Right cardiac atrium (tissue), 5 donors: ENCODE results near the gene CYP21A2. TPM values are rescaled to one million over a fixed set of nuclear protein-coding genes. Genes with fewer than 3 reads are reported as not detected.
"Not testable (repeated sequence)": the region's sequence is repeated elsewhere in the genome, so short reads cannot be mapped to it uniquely, and the experiment has no call there.

Experiments
- ATAC-seq, 2 donors: fragments of 200-7000 bp; cut with Tn5 transposase; one replicate each; pipeline versions ENCODE4 v1.8.0 to v1.9.1; 2020; ENCODE audit warnings: moderate library complexity in 2 of 2, mild to moderate bottlenecking in 1 of 2
- DNase-seq, 3 donors: peaks; one replicate each; pipeline ENCODE4 v3.0.0-alpha.2; 2020
- H3K27ac ChIP-seq: one replicate; pipeline ENCODE4 v1.5.1; 2013; ENCODE audit warnings: mild to moderate bottlenecking, low read length, control low read depth, moderate library complexity
- H3K27me3 ChIP-seq: one replicate; pipeline ENCODE4 v1.6.1; 2013; ENCODE audit not compliant: control insufficient read depth, insufficient read depth
- H3K4me1 ChIP-seq: one replicate; pipeline ENCODE4 v1.6.1; 2013; ENCODE audit warnings: low read length; ENCODE audit not compliant: control insufficient read depth, insufficient read depth
- H3K4me3 ChIP-seq: one replicate; pipeline ENCODE4 v1.5.1; 2013; ENCODE audit warnings: low read length, control low read depth
- H3K9me3 ChIP-seq: one replicate; pipeline ENCODE4 v1.6.1; 2013; ENCODE audit warnings: low read length; ENCODE audit not compliant: control insufficient read depth
- WGBS: extraction: QIAGEN DNeasy Blood & Tissue Kit; methylation state at CpG from one replicate; pipeline ENCODE4 v1.1.7; 2013; 5-methylcytosine and 5-hydroxymethylcytosine counted together
- intact Hi-C, 4 donors: fragments of 100-400 bp; cut with DNase I; formaldehyde crosslinking; loops; one replicate each; pipeline versions ENCODE4 v1.11.0 to v1.14.0; 2022 to 2023
- long read RNA-seq, 4 donors: library from polyadenylated mRNA; unstranded; transcript quantifications; one replicate each; pipeline ENCODE4 v2.0.0, GENCODE V29; 2020 to 2021
- polyA plus RNA-seq: library from polyadenylated mRNA; stranded (reverse); fragments of 200-250 nt; gene quantifications from one replicate; pipeline ENCODE4 v1.2.3, GENCODE V29; 2013
- total RNA-seq, 4 donors: library from RNA; stranded (reverse); fragmentation: NEBNext Ultra II Directional; extraction: Animal tissue kit (Norgen Biotek cat#: 25700); gene quantifications; one replicate each; pipeline ENCODE4 v1.2.1, GENCODE V29; 2021
- donor health status: healthy with polysubstance abuse.
- donor health status: DM: no; HTN: yes; CAD: no.
- donor health status: DM: no; HTN: no; CAD: no.
- donor health status: DM: no; HTN: yes; CAD: no; lungs with severe emphysema.
- donor health status: DM: yes; HTN: yes; CAD: no.

The CYP21A2 gene
- total RNA-seq (1 to 10 TPM in 1 of 4 donors, under 1 TPM in 2, not detected in 1; 0.47 to 3.2 (median 0.51) TPM), polyA plus RNA-seq (0.48 TPM)
- long read RNA-seq, donor 1: 0 reads
- long read RNA-seq, donor 2: 0 reads
- long read RNA-seq, donor 3: 0 reads
- long read RNA-seq, donor 4: 0 reads

DNA sequence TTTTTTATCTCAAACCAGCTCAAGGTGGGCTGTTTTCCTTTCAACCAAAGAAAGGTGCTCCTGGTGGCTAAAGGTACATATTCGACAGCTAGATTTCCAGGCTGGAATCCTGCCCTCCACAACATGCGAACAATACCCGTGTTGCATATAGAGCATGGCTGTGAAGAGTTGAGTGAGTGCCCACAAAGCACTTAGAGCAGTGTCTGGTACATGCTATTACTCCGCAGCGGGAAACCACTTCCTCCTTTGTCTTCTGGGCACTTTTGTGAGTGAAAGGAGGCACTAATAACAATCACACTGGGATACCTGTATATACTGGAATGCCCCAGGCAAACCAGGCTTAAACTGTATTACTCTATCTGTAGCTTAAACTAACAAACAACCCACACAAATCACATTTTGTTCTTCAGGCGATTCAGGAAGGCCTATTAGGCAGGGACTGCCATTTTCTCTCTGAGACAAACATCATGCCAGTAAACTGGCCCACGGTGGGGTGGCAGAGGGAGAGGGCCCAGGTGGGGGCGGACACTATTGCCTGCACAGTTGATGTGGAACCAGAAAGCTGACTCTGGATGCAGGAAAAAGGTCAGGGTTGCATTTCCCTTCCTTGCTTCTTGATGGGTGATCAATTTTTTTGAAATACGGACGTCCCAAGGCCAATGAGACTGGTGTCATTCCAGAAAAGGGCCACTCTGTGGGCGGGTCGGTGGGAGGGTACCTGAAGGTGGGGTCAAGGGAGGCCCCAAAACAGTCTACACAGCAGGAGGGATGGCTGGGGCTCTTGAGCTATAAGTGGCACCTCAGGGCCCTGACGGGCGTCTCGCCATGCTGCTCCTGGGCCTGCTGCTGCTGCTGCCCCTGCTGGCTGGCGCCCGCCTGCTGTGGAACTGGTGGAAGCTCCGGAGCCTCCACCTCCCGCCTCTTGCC, at the start of gene CYP21A2:
Gene CYP21A2 (plus strand): TSS at position 818 of the 927 bp plus-strand sequence. CDS start 8 bp downstream, at position 826.
- H3K9me3 ChIP-seq: not testable (repeated sequence)
- WGBS: 84% methylated on average over 15 of the region's 19 CpGs

DNA sequence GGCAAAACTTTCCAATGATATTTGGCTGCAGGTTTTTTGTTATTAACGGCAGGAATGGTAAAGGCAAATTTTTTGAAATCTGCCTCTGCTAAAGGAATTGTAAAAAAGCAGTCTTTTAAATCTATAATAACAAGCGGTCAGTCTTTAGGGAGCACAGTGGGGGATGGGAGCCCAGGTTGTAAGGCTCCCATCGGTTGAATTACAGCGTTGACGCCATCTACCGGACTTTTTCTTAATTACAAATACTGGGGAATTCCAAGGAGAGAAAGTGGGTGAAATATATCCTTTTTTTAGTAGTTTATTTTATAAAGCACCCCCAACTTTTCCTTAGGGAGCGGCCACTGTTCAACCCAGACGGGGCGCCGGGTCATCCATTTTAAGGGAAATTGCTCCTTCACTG, 48.9 kb upstream of the CYP21A2 start:
- H3K27me3 ChIP-seq, H3K4me1 ChIP-seq, intact Hi-C loops, H3K27ac ChIP-seq, ATAC-seq, DNase-seq, H3K9me3 ChIP-seq, H3K4me3 ChIP-seq: not testable (repeated sequence)
- no CpG with 5 or more reads among the region's 10 CpGs for WGBS

More for the DNA sequence above, at the start of gene CYP21A2:
- H3K27me3 ChIP-seq, ATAC-seq, H3K4me3 ChIP-seq, intact Hi-C loops, H3K4me1 ChIP-seq, H3K27ac ChIP-seq: not testable (repeated sequence)
- DNase-seq: peak; percentile 15 to 57 (median 42)

- 97% methylated on average over 10 of the region's 14 CpGs for WGBS
- ATAC-seq, H3K9me3 ChIP-seq, H3K4me1 ChIP-seq, H3K4me3 ChIP-seq, H3K27me3 ChIP-seq, intact Hi-C loops, H3K27ac ChIP-seq: not testable (repeated sequence)
- DNase-seq: peak in 1 of 3 donors; percentile 10
Observed at GRCh38 chr6:31994421-31994820, 43.8 kb upstream of the CYP21A2 start.

DNA sequence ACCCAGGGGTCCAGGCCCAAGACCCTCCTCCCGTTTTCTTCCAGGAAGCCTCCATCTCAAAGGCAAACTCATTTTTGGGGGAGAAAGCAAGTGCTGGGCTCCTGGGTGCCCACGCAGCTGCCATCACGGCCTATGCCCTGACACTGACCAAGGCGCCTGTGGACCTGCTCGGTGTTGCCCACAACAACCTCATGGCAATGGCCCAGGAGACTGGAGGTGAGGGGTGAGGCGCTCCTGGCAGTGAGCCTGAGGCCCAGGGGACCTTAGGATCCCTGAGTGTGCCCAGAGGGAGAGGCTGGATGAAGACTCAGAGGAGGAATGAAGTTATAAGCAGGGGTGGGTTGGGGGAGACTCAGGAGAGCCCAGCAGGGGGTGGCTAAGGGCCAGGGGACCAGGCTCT, 41.8 kb upstream of the CYP21A2 start:
- H3K27me3 ChIP-seq, H3K27ac ChIP-seq, H3K4me1 ChIP-seq, H3K9me3 ChIP-seq, ATAC-seq, H3K4me3 ChIP-seq, intact Hi-C loops: not testable (repeated sequence)
- 90% methylated on average over 6 of the region's 6 CpGs for WGBS
- peak in 2 of 3 donors; percentile 9 to 54 for DNase-seq

- DNase-seq, H3K9me3 ChIP-seq, H3K4me3 ChIP-seq, H3K27ac ChIP-seq, H3K4me1 ChIP-seq, intact Hi-C loops, H3K27me3 ChIP-seq: not testable (repeated sequence)
- WGBS: no CpG with 5 or more reads among the region's 15 CpGs
- peak; percentile 51 to 67 for ATAC-seq
Observed at GRCh38 chr6:32002546-32003268, 35.5 kb upstream of the CYP21A2 start.

DNA sequence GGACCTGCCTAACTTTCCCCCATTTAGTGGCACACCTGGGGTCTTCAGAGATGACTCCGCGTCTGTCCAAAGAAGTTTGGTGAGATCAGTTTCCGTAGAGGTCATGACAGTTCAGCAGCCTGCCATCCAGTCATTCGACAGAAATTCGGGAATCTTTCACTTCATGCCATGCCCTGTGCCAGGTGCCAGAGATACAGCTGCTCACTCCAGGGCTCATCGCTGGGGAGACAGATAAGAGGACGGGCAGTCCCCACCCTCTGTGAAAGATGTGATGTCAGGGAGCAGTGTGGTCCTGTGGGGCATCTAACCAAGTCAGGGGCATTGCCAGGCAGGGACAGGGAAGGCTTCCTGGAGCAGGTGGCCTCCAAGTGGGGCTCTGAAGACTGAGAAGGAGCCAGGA, 34.9 kb upstream of the CYP21A2 start:
- peak in 1 of 2 donors; percentile 51 for ATAC-seq
- intact Hi-C loops, H3K4me1 ChIP-seq, H3K9me3 ChIP-seq, H3K4me3 ChIP-seq, H3K27ac ChIP-seq, H3K27me3 ChIP-seq, DNase-seq: not testable (repeated sequence)
- WGBS: no CpG with 5 or more reads among the region's 7 CpGs

- H3K9me3 ChIP-seq, H3K27me3 ChIP-seq, DNase-seq, ATAC-seq, H3K27ac ChIP-seq, H3K4me1 ChIP-seq, H3K4me3 ChIP-seq, intact Hi-C loops: not testable (repeated sequence)
- 73% methylated on average over 4 of the region's 4 CpGs for WGBS
Observed at GRCh38 chr6:32004393-32004792, 33.8 kb upstream of the CYP21A2 start.

GRCh38 chr6:32004864-32005537, 33.2 kb upstream of the CYP21A2 start:
- H3K4me3 ChIP-seq, H3K27ac ChIP-seq, intact Hi-C loops, ATAC-seq, H3K9me3 ChIP-seq, H3K27me3 ChIP-seq, H3K4me1 ChIP-seq: not testable (repeated sequence)
- 69% methylated on average over 9 of the region's 13 CpGs for WGBS
- peak in 1 of 3 donors; percentile 32 for DNase-seq

DNA sequence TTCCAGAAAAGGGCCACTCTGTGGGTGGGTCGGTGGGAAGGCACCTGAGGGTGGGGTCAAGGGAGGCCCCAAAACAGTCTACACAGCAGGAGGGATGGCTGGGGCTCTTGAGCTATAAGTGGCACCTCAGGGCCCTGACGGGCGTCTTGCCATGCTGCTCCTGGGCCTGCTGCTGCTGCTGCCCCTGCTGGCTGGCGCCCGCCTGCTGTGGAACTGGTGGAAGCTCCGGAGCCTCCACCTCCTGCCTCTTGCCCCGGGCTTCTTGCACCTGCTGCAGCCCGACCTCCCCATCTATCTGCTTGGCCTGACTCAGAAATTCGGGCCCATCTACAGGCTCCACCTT, 32.7 kb upstream of the CYP21A2 start:
- H3K27me3 ChIP-seq, intact Hi-C loops, H3K4me3 ChIP-seq, ATAC-seq, H3K4me1 ChIP-seq, H3K9me3 ChIP-seq, H3K27ac ChIP-seq: not testable (repeated sequence)
- WGBS: 69% methylated on average over 6 of the region's 9 CpGs
- peak; percentile 12 to 52 (median 30) for DNase-seq

- intact Hi-C loops, H3K4me3 ChIP-seq, H3K27ac ChIP-seq, H3K4me1 ChIP-seq, H3K9me3 ChIP-seq, ATAC-seq, H3K27me3 ChIP-seq, DNase-seq: not testable (repeated sequence)
- WGBS: 77% methylated on average over 8 of the region's 8 CpGs
Observed at GRCh38 chr6:32005991-32006529, 32.2 kb upstream of the CYP21A2 start.
